ENCODE measurements around the gene ILK. TPM values are rescaled to one million over a fixed set of nuclear protein-coding genes. Genes with fewer than 3 reads are reported as not detected.

The ILK gene
- total and polyA plus RNA-seq, 2 donors (not counting 3 experiments of a cell fraction or from before 2014, with no cell fraction given), result 221 to 296 TPM

DNA sequence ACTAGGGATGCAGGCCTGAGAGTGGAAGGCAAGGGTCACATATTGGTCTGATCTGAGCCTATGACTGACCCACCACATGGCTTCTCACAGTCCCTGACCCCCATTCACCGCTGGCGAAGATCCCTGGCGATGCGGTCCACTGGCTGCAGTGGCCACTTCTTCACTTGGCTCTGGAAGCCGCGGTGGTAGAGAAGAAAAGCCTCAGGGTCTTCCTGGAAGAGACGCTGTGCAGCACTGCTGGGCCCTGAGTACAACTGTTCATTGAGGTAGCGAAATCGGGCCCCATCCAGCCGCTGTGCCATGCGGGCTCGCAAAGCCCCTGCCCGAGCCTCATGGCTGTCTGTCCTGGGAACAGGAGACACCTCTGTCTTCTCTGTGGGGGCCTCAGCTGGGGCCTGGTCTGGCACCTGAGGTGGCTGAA is 2.5 kb upstream of the ILK start:
- dilution Hi-C loops (cut with MboI; ENCODE audit: extremely low pct_ligation_motif_present, low sequenced_read_pairs), result no loop called here
- no peak overlapping the region for H3K27ac ChIP-seq (ENCODE audit: insufficient read depth, low read depth, low read length)
- ChIA-PET CTCF (no interaction called here), POLR2A (no interaction called here)
- H3K4me2 ChIP-seq (ENCODE audit: insufficient read depth, low read length), result no peak overlapping the region
- FAIRE-seq, result no peak
- H3K9ac ChIP-seq (replicated peaks; ENCODE audit: extremely low read depth, insufficient read depth, low read length), result no peak overlapping the region
- peaks cover 71% of the 10 kb centered on the region for H3K79me2 ChIP-seq (ENCODE audit: control insufficient read depth, insufficient read depth, low read length)
- no peak for DNase-seq (ENCODE audit: low read depth, low spot score)
- H4K20me1 ChIP-seq (replicated peaks; ENCODE audit: control insufficient read depth, extremely low read depth, insufficient read depth, low read length), result peaks cover 3% of the 10 kb centered on the region
- intact Hi-C loops (cut with micrococcal nuclease), result no loop called here
- H3K4me3 ChIP-seq (replicated peaks in 1 of 3; ENCODE audit: insufficient read depth in 1 of 3, low read depth in 1 of 3, low read length in 3 of 3), result no peak overlapping the region
- H3K27me3 ChIP-seq (ENCODE audit: control insufficient read depth in 2 of 2, insufficient read depth in 2 of 2, low read length in 2 of 2), result no peaks in the 10 kb centered on the region
- peaks cover 21% of the 10 kb centered on the region for H3K4me1 ChIP-seq (ENCODE audit: control insufficient read depth, extremely low read depth, insufficient read depth, low read length)
- H3K9me3 ChIP-seq (replicated peaks; ENCODE audit: control insufficient read depth, insufficient read depth, low read length), result no peaks in the 10 kb centered on the region
- no peak overlapping the region for H2AFZ ChIP-seq (ENCODE audit: low read depth, low read length)
- BruUV-seq (replicated peaks), result no TSS peak
- TF ChIP-seq POLR2AphosphoS5 (IDR thresholded peaks at IDR 0.05; ENCODE audit: insufficient read depth, low read depth, low read length), result no peak
- TF ChIP-seq MAX (IDR thresholded peaks at IDR 0.05; ENCODE audit: insufficient read depth, insufficient read length), result no peak
- TF ChIP-seq EZH2 (IDR thresholded peaks at IDR 0.05; ENCODE audit: borderline replicate concordance, low read depth, low read length, severe bottlenecking), result no peak
- no peak for TF ChIP-seq JUN (IDR thresholded peaks at IDR 0.05; ENCODE audit: borderline replicate concordance, insufficient read depth, insufficient read length, low read depth)
- no peak for TF ChIP-seq POLR2A (IDR thresholded peaks at IDR 0.05; ENCODE audit: low read depth, low read length)
- no peak for TF ChIP-seq GATA2 (IDR thresholded peaks at IDR 0.05; ENCODE audit: insufficient read depth, insufficient read length, low read depth, low read length)
- no peak for TF ChIP-seq FOS (IDR thresholded peaks at IDR 0.05; ENCODE audit: borderline replicate concordance, insufficient read depth, low read length)
- TF ChIP-seq CTCF (IDR thresholded peaks at IDR 0.05; ENCODE audit: extremely low read depth in 1 of 2, insufficient read depth in 1 of 2, low read depth in 1 of 2, low read length in 2 of 2), result no peak
- TF ChIP-seq MYC (IDR thresholded peaks at IDR 0.05; ENCODE audit: low read depth, low read length), result no peak
- H3K9me1 ChIP-seq (replicated peaks; ENCODE audit: control insufficient read depth, extremely low read depth, insufficient read depth, low read length), result no peaks in the 10 kb centered on the region
- peaks cover 22 to 23% of the 10 kb centered on the region in 2 experiments for H3K36me3 ChIP-seq (ENCODE audit: control insufficient read depth in 2 of 2, extremely low read depth in 1 of 2, insufficient read depth in 2 of 2, low read length in 2 of 2)

Data from endothelial cell of umbilical vein (primary cell).